Stimulated activated memory B cell treated with anti-CD40 and anti-IgM and Interleukin-4, amounts not matched to agents 10 μg/mL and 1 μg/mL and 100 μg/mL, for 72 hours (primary cell): ENCODE measurements around the gene ACACA.
"Not testable (repeated sequence)": the region's sequence is repeated elsewhere in the genome, so short reads cannot be mapped to it uniquely, and the experiment has no call there.

ENCODE experiments used
- ATAC-seq: fragments of 150-1000 bp; cut with Tn5 transposase; 2 replicates; pipeline ENCODE4 v1.10.0; 2021
- H3K27ac Mint-ChIP-seq: one replicate; pipeline ENCODE4 v1.8.0; 2022; ENCODE audit warnings: mild to moderate bottlenecking, mixed read lengths
- H3K27me3 Mint-ChIP-seq: one replicate; pipeline ENCODE4 v1.8.0; 2022; ENCODE audit warnings: mixed read lengths
- H3K36me3 Mint-ChIP-seq: one replicate; pipeline ENCODE4 v1.8.0; 2022; ENCODE audit warnings: mixed read lengths
- H3K4me1 Mint-ChIP-seq: one replicate; pipeline ENCODE4 v1.8.0; 2022; ENCODE audit warnings: mixed read lengths
- H3K4me3 Mint-ChIP-seq: one replicate; pipeline ENCODE4 v1.8.0; 2022; ENCODE audit warnings: mild to moderate bottlenecking, moderate library complexity, mixed read lengths
- H3K9me3 Mint-ChIP-seq: one replicate; pipeline ENCODE4 v1.8.0; 2022; ENCODE audit warnings: mixed read lengths

ACACA gene

GRCh38 chr17:37375706-37376105, 30.9 kb downstream of the ACACA start, which contains the start of gene C17orf78:
Gene C17orf78, plus strand, starts transcription at chr17:37375985. Its CDS starts 108 bp downstream, at chr17:37376093.
- Mint-ChIP-seq H3K4me1 (no peaks in the 10 kb centered on the region), H3K4me3 (no peak within 1 kb of the TSS), H3K27ac (no peak within 1 kb of the TSS), H3K9me3 (no peaks in the 10 kb centered on the region), H3K27me3 (no peaks in the 10 kb centered on the region), H3K36me3 (no peaks in the 10 kb centered on the region)
- ATAC-seq = no peak

- ATAC-seq = peak; percentile 82
- no peaks in the 10 kb centered on the region for H3K27me3 Mint-ChIP-seq
- H3K4me3 Mint-ChIP-seq = no peak overlapping the region
- no peaks in the 10 kb centered on the region for H3K36me3 Mint-ChIP-seq
- H3K27ac Mint-ChIP-seq = no peak overlapping the region
- H3K9me3 Mint-ChIP-seq = no peaks in the 10 kb centered on the region
- no peaks in the 10 kb centered on the region for H3K4me1 Mint-ChIP-seq
These were observed 33.0 kb downstream of the ACACA start for GRCh38 chr17:37373530-37374159.

GRCh38 chr17:37368577-37368976, 38.1 kb downstream of the ACACA start:
- Mint-ChIP-seq H3K4me1 (no peaks in the 10 kb centered on the region), H3K4me3 (no peak overlapping the region), H3K27ac (no peak overlapping the region), H3K9me3 (no peaks in the 10 kb centered on the region), H3K27me3 (no peaks in the 10 kb centered on the region), H3K36me3 (no peaks in the 10 kb centered on the region)
- no peak for ATAC-seq

- H3K9me3 Mint-ChIP-seq = no peaks in the 10 kb centered on the region
These were observed 41.0 kb downstream of the ACACA start for GRCh38 chr17:37365589-37365988.

GRCh38 chr17:37361543-37361942, 45.1 kb downstream of the ACACA start:
- no peak for ATAC-seq
- no peak overlapping the region for H3K27ac Mint-ChIP-seq
- no peak overlapping the region for H3K4me3 Mint-ChIP-seq
- peaks cover 26% of the 10 kb centered on the region for H3K4me1 Mint-ChIP-seq
- H3K27me3 Mint-ChIP-seq = no peaks in the 10 kb centered on the region
- no peaks in the 10 kb centered on the region for H3K36me3 Mint-ChIP-seq
- no peaks in the 10 kb centered on the region for H3K9me3 Mint-ChIP-seq

More at GRCh38 chr17:37365589-37365988, 41.0 kb downstream of the ACACA start:
- no peaks in the 10 kb centered on the region for H3K27me3 Mint-ChIP-seq
- H3K27ac Mint-ChIP-seq = no peak overlapping the region
- H3K4me1 Mint-ChIP-seq = no peaks in the 10 kb centered on the region
- no peaks in the 10 kb centered on the region for H3K36me3 Mint-ChIP-seq
- H3K4me3 Mint-ChIP-seq = no peak overlapping the region
- ATAC-seq = no peak

GRCh38 chr17:37360632-37361031, 46.0 kb downstream of the ACACA start:
- no peak for ATAC-seq
- peaks cover 26% of the 10 kb centered on the region for H3K4me1 Mint-ChIP-seq
- H3K4me3 Mint-ChIP-seq = no peak overlapping the region

GRCh38 chr17:37359682-37360188, 46.9 kb downstream of the ACACA start:
- no peaks in the 10 kb centered on the region for H3K27me3 Mint-ChIP-seq
- H3K36me3 Mint-ChIP-seq = no peaks in the 10 kb centered on the region
- peaks cover 26% of the 10 kb centered on the region for H3K4me1 Mint-ChIP-seq
- H3K27ac Mint-ChIP-seq = peak overlapping the region; percentile 81
- no peaks in the 10 kb centered on the region for H3K9me3 Mint-ChIP-seq
- H3K4me3 Mint-ChIP-seq = peak overlapping the region; percentile 74
- no peak for ATAC-seq

More at GRCh38 chr17:37360632-37361031, 46.0 kb downstream of the ACACA start:
- Mint-ChIP-seq H3K36me3 (no peaks in the 10 kb centered on the region), H3K9me3 (no peaks in the 10 kb centered on the region), H3K27ac (no peak overlapping the region), H3K27me3 (no peaks in the 10 kb centered on the region)

- peak; percentile 99 for ATAC-seq
- Mint-ChIP-seq H3K27ac (peak overlapping the region; percentile 81), H3K9me3 (no peaks in the 10 kb centered on the region), H3K36me3 (no peaks in the 10 kb centered on the region), H3K4me1 (peaks cover 26% of the 10 kb centered on the region), H3K27me3 (no peaks in the 10 kb centered on the region), H3K4me3 (peak overlapping the region; percentile 89)
These were observed 47.6 kb downstream of the ACACA start for GRCh38 chr17:37358830-37359681.

- no peaks in the 10 kb centered on the region for H3K9me3 Mint-ChIP-seq
- peaks cover 26% of the 10 kb centered on the region for H3K4me1 Mint-ChIP-seq
- H3K36me3 Mint-ChIP-seq = no peaks in the 10 kb centered on the region
- no peaks in the 10 kb centered on the region for H3K27me3 Mint-ChIP-seq
- peak overlapping the region; percentile 89 for H3K4me3 Mint-ChIP-seq
- ATAC-seq = peak; percentile 13
- H3K27ac Mint-ChIP-seq = peak overlapping the region; percentile 81
These were observed 48.4 kb downstream of the ACACA start for GRCh38 chr17:37358098-37358829.

- not testable (repeated sequence) for ATAC-seq, H3K36me3 Mint-ChIP-seq, H3K27ac Mint-ChIP-seq, H3K9me3 Mint-ChIP-seq, H3K27me3 Mint-ChIP-seq
- Mint-ChIP-seq H3K4me3 (peak overlapping the region; percentile 89), H3K4me1 (peaks cover 26% of the 10 kb centered on the region)
These were observed 49.7 kb downstream of the ACACA start for GRCh38 chr17:37356796-37357569.

- Mint-ChIP-seq H3K36me3 (peaks cover 29% of the 10 kb centered on the region), H3K4me1 (peaks cover 17% of the 10 kb centered on the region)
- not testable (repeated sequence) for H3K27me3 Mint-ChIP-seq, H3K27ac Mint-ChIP-seq, ATAC-seq, H3K9me3 Mint-ChIP-seq, H3K4me3 Mint-ChIP-seq
These were observed 59.7 kb downstream of the ACACA start for GRCh38 chr17:37346863-37347402.

- Mint-ChIP-seq H3K4me3 (no peak overlapping the region), H3K27me3 (no peaks in the 10 kb centered on the region), H3K27ac (no peak overlapping the region), H3K4me1 (peaks cover 17% of the 10 kb centered on the region), H3K9me3 (peaks cover 5% of the 10 kb centered on the region), H3K36me3 (peaks cover 29% of the 10 kb centered on the region)
- ATAC-seq = no peak
These were observed 62.1 kb downstream of the ACACA start for GRCh38 chr17:37344519-37344918.

GRCh38 chr17:37342589-37342988, 64.0 kb downstream of the ACACA start:
- peaks cover 5% of the 10 kb centered on the region for H3K9me3 Mint-ChIP-seq
- no peak overlapping the region for H3K4me3 Mint-ChIP-seq
- H3K27me3 Mint-ChIP-seq = no peaks in the 10 kb centered on the region
- H3K4me1 Mint-ChIP-seq = peaks cover 10% of the 10 kb centered on the region
- H3K36me3 Mint-ChIP-seq = peaks cover 43% of the 10 kb centered on the region
- no peak for ATAC-seq
- no peak overlapping the region for H3K27ac Mint-ChIP-seq

GRCh38 chr17:37340804-37341203, 65.8 kb downstream of the ACACA start:
- Mint-ChIP-seq H3K27ac (no peak overlapping the region), H3K4me3 (no peak overlapping the region), H3K36me3 (peaks cover 37% of the 10 kb centered on the region), H3K9me3 (no peaks in the 10 kb centered on the region), H3K27me3 (no peaks in the 10 kb centered on the region), H3K4me1 (peaks cover 8% of the 10 kb centered on the region)
- ATAC-seq = no peak
